WTC11 (cell line): Measurements from ENCODE around the gene SPTLC2. TPM values are rescaled to one million over a fixed set of nuclear protein-coding genes. Genes with fewer than 3 reads are reported as not detected.
"Not testable (repeated sequence)": the region's sequence is repeated elsewhere in the genome, so short reads cannot be mapped to it uniquely, and the experiment has no call there.

Source experiments
- ATAC-seq: fragments of 200-7000 bp; cut with Tn5 transposase; 2 replicates; pipeline ENCODE4 v1.10.0; 2021; ENCODE audit warnings: mild to moderate bottlenecking, moderate library complexity
- CTCF ChIA-PET: fragments of 300-600 bp; sonication (Branson Sonifier 250); formaldehyde crosslinking; loops from one replicate; lab custom pipeline; 2021; ENCODE audit warnings: antibody characterized with exemption; lab: Charles Lee
- POLR2A ChIA-PET: fragments of 350-600 bp; sonication (Branson Sonifier 250); formaldehyde crosslinking; loops from one replicate; lab custom pipeline; 2021; ENCODE audit warnings: antibody characterized with exemption; lab: Charles Lee
- DNase-seq: peaks from one replicate; pipeline ENCODE4 v3.0.0; 2021; ENCODE audit warnings: low spot score
- H3K27ac Mint-ChIP-seq: 2 replicates; pipeline ENCODE4 v1.8.0; 2021; ENCODE audit warnings: mixed read lengths
- H3K27me3 Mint-ChIP-seq: 2 replicates; pipeline ENCODE4 v1.8.0; 2021; ENCODE audit warnings: low read depth, mild to moderate bottlenecking, moderate library complexity, mixed read lengths
- H3K36me3 Mint-ChIP-seq: 2 replicates; pipeline ENCODE4 v1.8.0; 2021; ENCODE audit warnings: mixed read lengths
- H3K4me1 Mint-ChIP-seq: 2 replicates; pipeline ENCODE4 v1.8.0; 2022; ENCODE audit warnings: mixed read lengths
- H3K4me3 Mint-ChIP-seq: 2 replicates; pipeline ENCODE4 v1.8.0; 2021; ENCODE audit warnings: mild to moderate bottlenecking, moderate library complexity, mixed read lengths
- H3K9me3 Mint-ChIP-seq: 2 replicates; pipeline ENCODE4 v1.8.0; 2021; ENCODE audit warnings: mixed read lengths
- AR ChIP-seq: fragments of 250-450 bp; sonication (Bioruptor Pico); IDR thresholded peaks from 2 replicates; pipeline ENCODE4 v1.9.0; 2021; ENCODE audit warnings: mild to moderate bottlenecking
- ARID4B ChIP-seq: sonication (generic); formaldehyde crosslinking; IDR thresholded peaks from 2 replicates; pipeline ENCODE4 v1.8.0; 2023; ENCODE audit warnings: missing genetic modification reagents, mild to moderate bottlenecking, borderline replicate concordance
- ATF1 ChIP-seq: sonication (generic); formaldehyde crosslinking; IDR thresholded peaks from 2 replicates; pipeline ENCODE4 v1.8.1; 2023; ENCODE audit warnings: mild to moderate bottlenecking, moderate library complexity, missing genetic modification reagents
- ATF3 ChIP-seq: sonication (generic); formaldehyde crosslinking; conservative IDR thresholded peaks from 2 replicates; pipeline ENCODE4 v1.8.1; 2022; ENCODE audit warnings: mild to moderate bottlenecking, missing genetic modification reagents
- CTCF ChIP-seq: fragments of 200-600 bp; IDR thresholded peaks from 2 replicates; pipeline ENCODE4 v1.8.0; 2022; ENCODE audit warnings: antibody characterized with exemption
- ELF4 ChIP-seq: sonication (generic); formaldehyde crosslinking; IDR thresholded peaks from 2 replicates; pipeline ENCODE4 v1.8.1; 2022; ENCODE audit warnings: low read depth, mild to moderate bottlenecking, moderate library complexity, missing genetic modification reagents
- FOXP1 ChIP-seq: sonication (generic); formaldehyde crosslinking; IDR thresholded peaks from 2 replicates; pipeline ENCODE4 v1.8.0; 2022; ENCODE audit warnings: missing genetic modification reagents, mild to moderate bottlenecking, moderate library complexity, borderline replicate concordance
- GABPB1 ChIP-seq: sonication (generic); formaldehyde crosslinking; IDR thresholded peaks from 2 replicates; pipeline ENCODE4 v1.8.1; 2023; ENCODE audit warnings: mild to moderate bottlenecking, missing genetic modification reagents
- GTF2I ChIP-seq: fragments of 250-450 bp; sonication (Bioruptor Pico); conservative IDR thresholded peaks from 2 replicates; pipeline ENCODE4 v1.4.0; 2021; ENCODE audit warnings: mild to moderate bottlenecking
- MLX ChIP-seq: sonication (generic); formaldehyde crosslinking; IDR thresholded peaks from 2 replicates; pipeline ENCODE4 v1.8.1; 2023; ENCODE audit warnings: mild to moderate bottlenecking, missing genetic modification reagents, moderate library complexity
- RORB ChIP-seq: fragments of 250-450 bp; sonication (Bioruptor Pico); IDR thresholded peaks from 2 replicates; pipeline ENCODE4 v1.9.0; 2021; ENCODE audit warnings: mild to moderate bottlenecking
- SMAD4 ChIP-seq: sonication (generic); formaldehyde crosslinking; IDR thresholded peaks from 2 replicates; pipeline ENCODE4 v1.8.0; 2022; ENCODE audit warnings: mild to moderate bottlenecking, missing genetic modification reagents
- TP53 ChIP-seq: sonication (generic); formaldehyde crosslinking; IDR thresholded peaks from 2 replicates; pipeline ENCODE4 v1.8.1; 2023; ENCODE audit warnings: mild to moderate bottlenecking, missing genetic modification reagents
- ZBTB21 ChIP-seq: sonication (generic); formaldehyde crosslinking; IDR thresholded peaks from 2 replicates; pipeline ENCODE4 v1.8.1; 2023; ENCODE audit warnings: mild to moderate bottlenecking, missing genetic modification reagents, borderline replicate concordance
- ZNF263 ChIP-seq: sonication (generic); formaldehyde crosslinking; IDR thresholded peaks from 2 replicates; pipeline ENCODE4 v1.8.1; 2022; ENCODE audit warnings: low read depth, mild to moderate bottlenecking, moderate library complexity, missing genetic modification reagents
- ZNF396 ChIP-seq: fragments of 250-450 bp; sonication (Bioruptor Pico); IDR thresholded peaks from 2 replicates; pipeline ENCODE4 v1.8.0; 2021; ENCODE audit warnings: mild to moderate bottlenecking, moderate library complexity, borderline replicate concordance
- ZNF425 ChIP-seq: fragments of 250-450 bp; sonication (Bioruptor Pico); conservative IDR thresholded peaks from 2 replicates; pipeline ENCODE4 v1.9.0; 2021; ENCODE audit warnings: mild to moderate bottlenecking
- ZNF512 ChIP-seq: sonication (generic); formaldehyde crosslinking; IDR thresholded peaks from 2 replicates; pipeline ENCODE4 v1.8.1; 2022; ENCODE audit warnings: missing genetic modification reagents, borderline replicate concordance
- total RNA-seq: library from RNA; stranded (reverse); gene quantifications from 3 replicates; pipeline ENCODE4 v1.2.3, GENCODE V29; 2021

Gene SPTLC2
- total RNA-seq, 1 experiment from 2014 or later: 40.1 TPM

- no peak for TF ChIP-seq ARID4B
- TF ChIP-seq SMAD4 (CRISPR knock-in tag): no peak
- TF ChIP-seq ELF4 (CRISPR knock-in tag): no peak
- no peak for TF ChIP-seq ATF1 (CRISPR knock-in tag)
- TF ChIP-seq ZNF425 (CRISPR knock-in tag): no peak
- no peak for TF ChIP-seq FOXP1 (CRISPR knock-in tag)
- no peak for TF ChIP-seq GABPB1 (CRISPR knock-in tag)
- no peak for TF ChIP-seq GTF2I (CRISPR knock-in tag)
- TF ChIP-seq MLX (CRISPR knock-in tag): no peak
These were observed 74.5 kb downstream of the SPTLC2 start (continued) for GRCh38 chr14:77541905-77542304.

GRCh38 chr14:77536951-77537350, 79.5 kb downstream of the SPTLC2 start:
- DNase-seq, H3K9me3 Mint-ChIP-seq, H3K4me3 Mint-ChIP-seq, ATAC-seq, H3K4me1 Mint-ChIP-seq, H3K27me3 Mint-ChIP-seq, H3K27ac Mint-ChIP-seq, POLR2A ChIA-PET, CTCF ChIA-PET: not testable (repeated sequence)
- H3K36me3 Mint-ChIP-seq: peaks cover 14% of the 10 kb centered on the region

GRCh38 chr14:77531071-77531470, 85.4 kb downstream of the SPTLC2 start:
- no peaks in the 10 kb centered on the region for H3K27me3 Mint-ChIP-seq
- POLR2A ChIA-PET: no interaction called here
- TF ChIP-seq FOXP1 (CRISPR knock-in tag): no peak
- TF ChIP-seq GTF2I (CRISPR knock-in tag): no peak
- TF ChIP-seq ZNF512: no peak
- TF ChIP-seq ATF3 (CRISPR knock-in tag): no peak
- no peak for TF ChIP-seq TP53 (CRISPR knock-in tag)
- TF ChIP-seq ZNF263 (CRISPR knock-in tag): no peak
- no peak for TF ChIP-seq ZNF396
- no peak for TF ChIP-seq AR (CRISPR knock-in tag)
- no peak for TF ChIP-seq CTCF
- TF ChIP-seq ZBTB21 (CRISPR knock-in tag): no peak
- TF ChIP-seq RORB: no peak

More at GRCh38 chr14:77531071-77531470, 85.4 kb downstream of the SPTLC2 start:
- Mint-ChIP-seq H3K27ac (no peak overlapping the region), H3K9me3 (peaks cover 4% of the 10 kb centered on the region), H3K36me3 (peaks cover 14% of the 10 kb centered on the region), H3K4me3 (no peak overlapping the region), H3K4me1 (no peaks in the 10 kb centered on the region)
- DNase-seq (no peak), ATAC-seq (no peak)
- CTCF ChIA-PET: no interaction called here
